Measurements from ENCODE around the gene GPRC5D. TPM values are rescaled to one million over a fixed set of nuclear protein-coding genes. Genes with fewer than 3 reads are reported as not detected.

The GPRC5D gene
- total RNA-seq, 1 experiment from 2014 or later: not detected

GRCh38 chr12:13000616-13000924 is 48.6 kb upstream of the GPRC5D start:
- Histone ChIP-seq H3K9me2 (ENCODE audit: insufficient read depth) (no peaks in the 10 kb centered on the region), H3K27me3 (ENCODE audit: insufficient read depth, low read depth) (no peaks in the 10 kb centered on the region), H3K79me2 (ENCODE audit: low read depth) (peaks cover 52% of the 10 kb centered on the region), H3F3A (ENCODE audit: insufficient read depth, low read depth) (peaks cover 9% of the 10 kb centered on the region), H3K9me3 (ENCODE audit: insufficient read depth, low read depth) (no peaks in the 10 kb centered on the region), H2AFZ (peak overlapping the region; percentile 84), H3K27ac (peak overlapping the region; percentile 85), H3K4me3 (peak overlapping the region; percentile 99), H3K4me1 (replicated peaks; ENCODE audit: insufficient read depth) (peaks cover 18% of the 10 kb centered on the region), H3K4me2 (peak overlapping the region; percentile 90), H4K20me1 (ENCODE audit: insufficient read depth) (0 out of 2 replicates have a peak, but pooled peaks cover 10% of the 10 kb centered on the region), H3K36me3 (ENCODE audit: low read depth) (no peaks in the 10 kb centered on the region)
- CTCF ChIA-PET: interaction anchor here (0.7 to 0.8 kb wide), 2 partner anchors 195 to 211 kb away, joined by 3 to 5 read pairs; no protein-coding TSS in a partner anchor
- TSS peak; percentile 91 for BruUV-seq (replicated peaks)
- POLR2A ChIA-PET (ENCODE audit: unreplicated experiment): no interaction called here
- DNase-seq: no peak
- intact Hi-C loops (cut with micrococcal nuclease; ENCODE audit: unreplicated experiment): loop anchor here (1.0 to 2.0 kb wide), 3 partner anchors 98 to 223 kb away; no protein-coding TSS in a partner anchor
- TF ChIP-seq, protein P1, sequence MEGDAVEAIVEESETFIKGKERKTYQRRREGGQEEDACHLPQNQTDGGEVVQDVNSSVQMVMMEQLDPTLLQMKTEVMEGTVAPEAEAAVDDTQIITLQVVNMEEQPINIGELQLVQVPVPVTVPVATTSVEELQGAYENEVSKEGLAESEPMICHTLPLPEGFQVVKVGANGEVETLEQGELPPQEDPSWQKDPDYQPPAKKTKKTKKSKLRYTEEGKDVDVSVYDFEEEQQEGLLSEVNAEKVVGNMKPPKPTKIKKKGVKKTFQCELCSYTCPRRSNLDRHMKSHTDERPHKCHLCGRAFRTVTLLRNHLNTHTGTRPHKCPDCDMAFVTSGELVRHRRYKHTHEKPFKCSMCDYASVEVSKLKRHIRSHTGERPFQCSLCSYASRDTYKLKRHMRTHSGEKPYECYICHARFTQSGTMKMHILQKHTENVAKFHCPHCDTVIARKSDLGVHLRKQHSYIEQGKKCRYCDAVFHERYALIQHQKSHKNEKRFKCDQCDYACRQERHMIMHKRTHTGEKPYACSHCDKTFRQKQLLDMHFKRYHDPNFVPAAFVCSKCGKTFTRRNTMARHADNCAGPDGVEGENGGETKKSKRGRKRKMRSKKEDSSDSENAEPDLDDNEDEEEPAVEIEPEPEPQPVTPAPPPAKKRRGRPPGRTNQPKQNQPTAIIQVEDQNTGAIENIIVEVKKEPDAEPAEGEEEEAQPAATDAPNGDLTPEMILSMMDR (conservative IDR thresholded peaks at IDR 0.05): no peak
- TF ChIP-seq EZH2 (IDR thresholded peaks at IDR 0.05; ENCODE audit: low read depth): no peak

GRCh38 chr12:12999959-13000615 is 48.1 kb upstream of the GPRC5D start, which contains the start of gene HEBP1:
HEBP1 (minus strand) TSS chr12:13000265; CDS start chr12:13000114, 151 bp downstream.
- H3K9me2 ChIP-seq (ENCODE audit: insufficient read depth): no peaks in the 10 kb centered on the region
- no peaks in the 10 kb centered on the region for H3K9me3 ChIP-seq (ENCODE audit: insufficient read depth, low read depth)
- H3K27ac ChIP-seq: peak within 1 kb of the TSS; percentile 85
- ChIA-PET CTCF (no interaction called here), POLR2A (ENCODE audit: unreplicated experiment) (interaction anchor here (0.6 kb wide), 1 partner anchor 149 kb away, joined by 32 read pairs; no protein-coding TSS in a partner anchor)
- 0 out of 2 replicates have a peak, but pooled peaks cover 10% of the 10 kb centered on the region for H4K20me1 ChIP-seq (ENCODE audit: insufficient read depth)
- BruUV-seq (replicated peaks): no TSS peak
- peak within 1 kb of the TSS; percentile 96 for H2AFZ ChIP-seq
- no peaks in the 10 kb centered on the region for H3K36me3 ChIP-seq (ENCODE audit: low read depth)
- intact Hi-C loops (cut with micrococcal nuclease; ENCODE audit: unreplicated experiment): loop anchor here (1.0 to 10.0 kb wide), 4 partner anchors 98 to 945 kb away; no protein-coding TSS in a partner anchor
- peaks cover 18% of the 10 kb centered on the region for H3K4me1 ChIP-seq (replicated peaks; ENCODE audit: insufficient read depth)
- no peaks in the 10 kb centered on the region for H3K27me3 ChIP-seq (ENCODE audit: insufficient read depth, low read depth)
- H3F3A ChIP-seq (ENCODE audit: insufficient read depth, low read depth): peaks cover 9% of the 10 kb centered on the region
- H3K79me2 ChIP-seq (ENCODE audit: low read depth): peaks cover 57% of the 10 kb centered on the region
- H3K4me3 ChIP-seq: peak within 1 kb of the TSS; percentile 99
- no peak for TF ChIP-seq EZH2 (IDR thresholded peaks at IDR 0.05; ENCODE audit: low read depth)
- TF ChIP-seq, protein P1 (conservative IDR thresholded peaks at IDR 0.05): no peak; the same call in 1 of the 2 replicates
- peak; percentile 64 to 98 for DNase-seq
- H3K4me2 ChIP-seq: peak within 1 kb of the TSS; percentile 90

DNA sequence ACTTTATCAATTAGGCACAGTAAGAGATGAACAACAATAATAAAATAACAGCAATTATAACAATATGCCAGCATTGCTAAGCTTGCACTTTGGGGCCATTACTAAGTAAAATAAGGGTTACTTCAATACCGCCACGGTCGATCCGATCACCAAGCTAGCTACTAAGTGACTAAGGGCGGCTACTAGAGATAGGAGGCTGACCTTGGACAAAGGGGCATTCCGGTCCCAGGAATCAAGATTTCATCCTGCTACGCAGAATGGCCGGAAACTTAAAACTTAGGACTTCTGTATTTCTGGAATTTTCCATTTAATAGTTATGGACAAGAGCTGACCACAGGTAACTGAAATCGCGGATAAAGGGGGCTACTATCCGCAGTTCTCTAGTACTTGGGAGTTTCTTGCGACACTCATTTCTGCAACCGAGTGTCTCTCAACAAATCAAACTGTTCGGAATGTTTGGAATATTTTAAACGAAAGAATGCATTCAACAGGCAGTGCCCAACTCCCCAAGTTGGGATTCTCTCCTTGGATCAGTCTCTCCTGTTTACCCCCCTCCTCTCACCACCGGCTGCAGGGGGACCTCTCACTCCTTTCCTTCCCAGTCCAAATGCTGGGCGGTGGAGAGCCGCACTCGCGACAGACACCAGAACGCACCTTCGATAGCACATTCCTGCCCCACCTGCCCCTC is 47.4 kb upstream of the GPRC5D start:
- POLR2A ChIA-PET (ENCODE audit: unreplicated experiment): interaction anchor here (0.5 to 0.7 kb wide), 4 partner anchors 20 to 150 kb away, joined by 3 to 32 read pairs (median 6); no protein-coding TSS in a partner anchor
- TSS peak; percentile 53 for BruUV-seq (replicated peaks)

More for the DNA sequence above, 47.4 kb upstream of the GPRC5D start:
- peak overlapping the region; percentile 46; the same call in 1 of the 2 replicates for H3K27ac ChIP-seq
- H3K79me2 ChIP-seq (ENCODE audit: low read depth): peaks cover 59% of the 10 kb centered on the region
- H3F3A ChIP-seq (ENCODE audit: insufficient read depth, low read depth): peaks cover 9% of the 10 kb centered on the region
- DNase-seq: no peak
- 0 out of 2 replicates have a peak, but pooled peaks cover 10% of the 10 kb centered on the region for H4K20me1 ChIP-seq (ENCODE audit: insufficient read depth)
- H3K9me2 ChIP-seq (ENCODE audit: insufficient read depth): no peaks in the 10 kb centered on the region
- TF ChIP-seq, protein P1 (conservative IDR thresholded peaks at IDR 0.05): no peak
- TF ChIP-seq EZH2 (IDR thresholded peaks at IDR 0.05; ENCODE audit: low read depth): no peak
- H2AFZ ChIP-seq: peak overlapping the region; percentile 96
- peak overlapping the region; percentile 99 for H3K4me3 ChIP-seq
- CTCF ChIA-PET: interaction anchor here (0.5 to 0.6 kb wide), 2 partner anchors 23 to 46 kb away, joined by 3 to 10 read pairs; no protein-coding TSS in a partner anchor
- no peaks in the 10 kb centered on the region for H3K36me3 ChIP-seq (ENCODE audit: low read depth)
- intact Hi-C loops (cut with micrococcal nuclease; ENCODE audit: unreplicated experiment): loop anchor here (10.0 kb wide), 1 partner anchor 945 kb away; no protein-coding TSS in a partner anchor
- H3K9me3 ChIP-seq (ENCODE audit: insufficient read depth, low read depth): no peaks in the 10 kb centered on the region
- peak overlapping the region; percentile 90 for H3K4me2 ChIP-seq
- H3K4me1 ChIP-seq (replicated peaks; ENCODE audit: insufficient read depth): peaks cover 18% of the 10 kb centered on the region
- no peaks in the 10 kb centered on the region for H3K27me3 ChIP-seq (ENCODE audit: insufficient read depth, low read depth)
